T47D (cell line): ENCODE results near the gene PPP1R12B.
"Not testable (repeated sequence)": the region's sequence is repeated elsewhere in the genome, so short reads cannot be mapped to it uniquely, and the experiment has no call there.

Source experiments
- DNase-seq, 2 experiments: peaks; one replicate each; pipeline versions ENCODE4 v3.0.0 to v3.0.0-alpha.2; 2011 to 2012; ENCODE audit warnings: low read depth in 1 of 2, low spot score in 1 of 2
- JUND ChIP-seq: IDR thresholded peaks from 2 replicates; pipeline ENCODE4 v1.6.1; 2012; ENCODE audit warnings: low read depth
- in situ Hi-C: cut with HindIII; loops from 2 replicates; pipeline ENCODE4 v1.10.0; 2016; ENCODE audit warnings: low sequenced_read_pairs, low pct_unique_long_range_greater_than_20kb

Gene PPP1R12B

GRCh38 chr1:202547215-202547614, 198.7 kb downstream of the PPP1R12B start:
- TF ChIP-seq JUND = no peak
- in situ Hi-C loops = no loop called here
- DNase-seq = no peak

DNA sequence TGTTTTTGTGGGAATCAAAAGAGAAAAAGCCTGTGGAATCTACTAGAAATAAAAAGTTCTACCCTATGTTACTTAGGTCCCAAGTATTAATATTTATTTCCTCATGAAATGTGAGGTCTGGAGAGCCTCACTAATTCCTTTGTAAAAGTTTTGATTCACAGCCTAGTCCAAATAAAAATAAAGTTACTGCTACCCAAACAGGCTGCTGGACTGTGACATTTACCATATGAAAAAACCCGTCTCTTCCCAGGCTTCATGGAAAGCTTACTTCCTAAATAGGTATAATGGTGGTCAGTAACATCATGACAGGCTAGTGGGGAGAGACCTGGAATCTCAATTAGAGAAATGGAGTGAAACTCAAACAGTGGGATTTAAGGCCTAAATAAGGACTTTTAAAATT, 201.6 kb downstream of the PPP1R12B start:
- in situ Hi-C loops, DNase-seq: not testable (repeated sequence)

DNA sequence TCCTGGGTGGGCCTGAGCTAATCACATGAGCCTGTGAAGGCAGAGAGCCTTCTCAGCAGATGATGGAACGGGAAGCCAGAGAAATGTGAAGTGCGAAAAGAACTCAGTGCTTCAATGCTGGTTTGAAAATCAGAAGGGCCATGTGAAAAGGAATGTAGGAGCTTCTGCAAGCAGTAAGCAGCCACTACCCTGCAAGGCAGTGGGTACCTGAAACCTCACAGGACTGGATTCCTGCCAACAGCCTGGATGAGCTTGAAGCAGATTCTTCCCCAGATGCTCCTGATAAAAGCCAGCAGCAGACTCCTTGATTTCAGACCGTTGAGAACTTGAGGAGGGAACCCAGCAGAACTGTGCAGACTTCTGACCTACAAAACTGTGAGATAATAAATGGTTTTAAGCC, 203.2 kb downstream of the PPP1R12B start:
- DNase-seq = peak in 1 of 2 experiments; percentile 22
- in situ Hi-C loops = no loop called here
- TF ChIP-seq JUND = no peak

DNA sequence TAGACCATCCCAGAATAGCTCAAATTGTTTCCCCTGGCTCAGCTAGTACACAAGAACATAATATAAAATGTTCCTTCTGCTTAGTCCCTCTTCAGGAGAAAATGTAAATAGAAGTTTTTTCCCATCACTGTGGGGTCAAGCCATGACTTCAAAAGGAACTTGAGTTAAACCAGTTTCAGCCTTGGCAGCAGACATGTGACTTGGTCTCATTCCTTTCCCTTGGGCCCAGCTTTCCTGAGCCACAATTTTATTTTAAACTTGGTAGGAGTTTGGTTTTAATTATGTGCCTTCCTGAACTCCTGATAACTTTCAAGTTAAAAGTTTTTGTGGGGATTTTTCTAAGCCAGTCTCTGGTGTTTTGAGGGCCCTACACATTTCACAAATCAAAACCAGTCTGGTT, 204.1 kb downstream of the PPP1R12B start:
- DNase-seq, in situ Hi-C loops: not testable (repeated sequence)

DNA sequence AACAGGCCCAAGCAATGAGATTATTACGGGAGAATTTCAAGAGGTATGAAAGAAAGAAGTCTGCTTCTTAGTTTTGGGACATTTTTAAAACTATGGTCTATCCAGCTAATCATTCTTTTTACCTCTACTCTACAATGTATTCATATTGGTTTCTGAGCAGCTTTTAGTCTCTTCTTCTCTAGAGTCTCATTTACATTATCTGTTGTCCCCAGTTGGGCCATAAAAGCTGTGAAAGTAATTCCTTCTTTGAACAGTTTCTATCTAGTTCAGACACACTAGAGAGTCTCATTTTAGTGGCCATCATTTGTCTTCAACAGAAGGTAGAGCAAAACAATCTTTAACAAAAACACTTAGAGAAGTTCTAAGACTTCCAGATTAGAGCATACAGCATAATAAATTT, 204.6 kb downstream of the PPP1R12B start:
- in situ Hi-C loops = not testable (repeated sequence)

GRCh38 chr1:202553560-202554038, 205.1 kb downstream of the PPP1R12B start:
- in situ Hi-C loops = no loop called here
- DNase-seq = peak in 1 of 2 experiments; percentile 20
- TF ChIP-seq JUND = no peak

More for the DNA sequence above, 204.6 kb downstream of the PPP1R12B start:
- DNase-seq = not testable (repeated sequence)

- in situ Hi-C loops, DNase-seq: not testable (repeated sequence)
These were observed 206.1 kb downstream of the PPP1R12B start for GRCh38 chr1:202554619-202555018.

DNA sequence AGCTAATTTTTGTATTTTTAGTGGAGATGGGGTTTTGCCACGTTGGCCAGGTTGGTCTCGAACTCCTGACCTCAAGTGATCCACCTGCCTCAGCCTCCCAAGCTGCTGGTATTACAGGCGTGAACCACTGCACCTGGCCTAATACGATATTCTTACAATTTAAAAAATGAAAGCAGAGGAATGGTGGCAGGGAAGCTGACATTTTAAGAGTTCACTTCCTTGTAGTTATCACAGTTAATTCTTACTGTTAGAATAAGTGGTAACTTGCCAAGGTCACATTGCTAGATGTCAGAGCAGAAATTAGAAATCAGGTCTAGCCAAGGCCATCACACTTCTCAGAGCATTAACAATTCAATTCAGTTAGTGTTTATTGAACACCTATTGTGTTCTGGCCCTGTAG, 207.5 kb downstream of the PPP1R12B start:
- DNase-seq, in situ Hi-C loops: not testable (repeated sequence)

DNA sequence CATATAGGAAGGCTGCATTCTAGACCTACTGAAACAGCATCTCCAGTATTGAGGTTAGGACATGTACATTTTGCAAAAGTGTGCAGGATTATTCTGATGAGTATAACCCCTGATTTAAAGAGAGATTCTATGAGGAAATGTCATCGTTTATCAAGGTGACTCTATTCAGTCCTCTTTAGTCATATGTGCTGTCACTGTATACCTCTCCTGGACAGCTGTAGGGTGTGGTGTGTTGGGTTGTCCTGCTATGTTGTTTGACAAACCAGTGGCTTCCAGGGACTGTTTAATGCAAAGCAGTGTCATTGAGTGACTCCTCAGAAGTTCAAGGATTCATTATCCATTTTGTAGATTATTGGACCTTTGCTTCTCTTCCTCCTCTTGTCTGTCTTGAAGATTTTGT, 209.2 kb downstream of the PPP1R12B start:
- DNase-seq, in situ Hi-C loops: not testable (repeated sequence)

GRCh38 chr1:202561240-202561639, 212.7 kb downstream of the PPP1R12B start:
- in situ Hi-C loops = no loop called here
- no peak for TF ChIP-seq JUND
- no peak for DNase-seq

- no peak for TF ChIP-seq JUND
- DNase-seq = peak in 1 of 2 experiments; percentile 24
- in situ Hi-C loops = no loop called here
These were observed 213.4 kb downstream of the PPP1R12B start for GRCh38 chr1:202561726-202562443.

DNA sequence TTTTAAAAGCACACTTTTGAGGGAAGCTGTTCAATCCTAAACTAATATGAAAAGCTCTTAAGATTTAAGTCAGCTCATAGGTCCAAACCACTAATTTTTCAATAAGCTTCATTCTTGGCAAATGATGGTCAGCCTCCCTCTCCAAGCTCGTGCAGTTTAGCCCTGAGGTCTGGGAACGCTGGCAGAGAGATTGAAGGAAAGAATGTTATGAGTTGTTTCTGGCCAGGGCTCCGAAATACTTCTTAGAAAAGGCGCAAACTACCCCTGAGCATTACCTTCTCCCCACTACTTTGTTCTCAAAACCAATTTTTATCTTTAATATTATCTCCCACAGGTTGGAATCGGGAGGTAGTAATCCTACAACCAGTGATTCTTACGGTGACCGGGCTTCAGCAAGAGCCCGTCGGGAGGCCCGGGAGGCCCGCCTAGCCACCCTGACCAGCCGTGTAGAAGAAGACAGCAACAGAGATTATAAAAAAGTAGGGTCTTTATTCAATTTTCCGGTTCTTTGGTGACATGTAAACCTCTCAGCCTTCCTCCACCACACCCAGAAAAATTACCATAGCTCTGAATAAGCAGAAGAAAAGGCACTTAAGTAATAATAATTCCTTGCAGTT, 214.1 kb downstream of the PPP1R12B start:
- no peak for DNase-seq
- no peak for TF ChIP-seq JUND
- in situ Hi-C loops = no loop called here

DNA sequence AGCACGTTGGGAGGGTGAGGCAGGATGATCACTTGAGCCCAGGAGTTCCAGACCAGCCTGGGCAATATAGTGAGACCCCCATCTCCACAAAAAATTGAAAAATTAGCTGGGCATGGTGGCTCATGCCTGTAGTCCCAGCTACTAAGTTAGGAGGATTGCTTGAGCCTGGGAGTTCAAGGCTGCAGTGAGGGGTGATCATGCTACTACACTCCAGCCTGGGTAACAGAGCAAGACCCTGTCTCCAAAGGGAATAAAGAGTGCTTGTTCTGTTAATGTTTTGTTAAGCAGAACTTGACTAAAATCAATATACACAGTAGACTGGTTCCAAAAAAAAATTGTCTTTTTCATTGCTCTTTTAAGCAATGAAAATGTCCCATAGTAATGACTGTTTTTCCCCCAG, 215.3 kb downstream of the PPP1R12B start:
- TF ChIP-seq JUND = no peak
- DNase-seq = no peak
- in situ Hi-C loops = no loop called here
